ENCODE measurements around the gene EFHC1. TPM values are rescaled to one million over a fixed set of nuclear protein-coding genes. Genes with fewer than 3 reads are reported as not detected.

Gene EFHC1
- total RNA-seq, 4 donors from 2014 or later = 39.4 to 96.5 (median 41.6) TPM

- Histone ChIP-seq H3K36me3 (no peaks in the 10 kb centered on the region), H3K4me1 (peaks cover 11 to 25% of the 10 kb centered on the region in 2 donors), H3K27ac (no peak overlapping the region), H3K9me3 (no peaks in the 10 kb centered on the region), H3K4me3 (replicated peaks in 1 of 3) (no peak overlapping the region), H3K27me3 (no peaks in the 10 kb centered on the region)
- no peak for DNase-seq
- TF ChIP-seq POLR2A (IDR thresholded peaks at IDR 0.05) = no peak
- TF ChIP-seq CTCF (IDR thresholded peaks at IDR 0.05) = no peak
- intact Hi-C loops (cut with DNase I) = no loop called here
- WGBS, 2 donors = 95 to 97% methylated on average over 4 of the region's 4 CpGs
Observed at GRCh38 chr6:52526634-52527033, 106.5 kb downstream of the EFHC1 start.

GRCh38 chr6:52527436-52527835 is 107.3 kb downstream of the EFHC1 start:
- Histone ChIP-seq H3K27me3 (no peaks in the 10 kb centered on the region), H3K4me3 (replicated peaks in 1 of 3) (no peak overlapping the region), H3K9me3 (no peaks in the 10 kb centered on the region), H3K36me3 (no peaks in the 10 kb centered on the region), H3K4me1 (peaks cover 7 to 21% of the 10 kb centered on the region in 2 donors), H3K27ac (no peak overlapping the region)
- 93 to 97% methylated on average over 7 of the region's 7 CpGs for WGBS, 2 donors
- intact Hi-C loops (cut with DNase I) = no loop called here
- TF ChIP-seq POLR2A (IDR thresholded peaks at IDR 0.05) = no peak
- no peak for TF ChIP-seq CTCF (IDR thresholded peaks at IDR 0.05)
- no peak for DNase-seq

- no peak overlapping the region for H3K27ac ChIP-seq
- intact Hi-C loops (cut with DNase I) = no loop called here
- no peaks in the 10 kb centered on the region for H3K36me3 ChIP-seq
- no peaks in the 10 kb centered on the region for H3K9me3 ChIP-seq
- H3K4me3 ChIP-seq (replicated peaks in 1 of 3) = no peak overlapping the region
- WGBS, 2 donors = 82 to 99% methylated on average over 8 of the region's 8 CpGs
- no peak for TF ChIP-seq POLR2A (IDR thresholded peaks at IDR 0.05)
- no peak for TF ChIP-seq CTCF (IDR thresholded peaks at IDR 0.05)
- DNase-seq = no peak
- H3K4me1 ChIP-seq = peaks cover 7 to 14% of the 10 kb centered on the region in 2 donors
- no peaks in the 10 kb centered on the region for H3K27me3 ChIP-seq
Observed at GRCh38 chr6:52529311-52529710, 109.2 kb downstream of the EFHC1 start.

- no peak for DNase-seq
- H3K9me3 ChIP-seq = no peaks in the 10 kb centered on the region
- intact Hi-C loops (cut with DNase I) = no loop called here
- H3K27ac ChIP-seq = peak overlapping the region; percentile 54 to 62 (median 58)
- TF ChIP-seq POLR2A (IDR thresholded peaks at IDR 0.05) (no peak), CTCF (IDR thresholded peaks at IDR 0.05) (no peak)
- WGBS, 2 donors = 94 to 96% methylated on average over 10 of the region's 10 CpGs
- peaks cover 0 to 4% of the 10 kb centered on the region in 2 donors for H3K36me3 ChIP-seq
- no peak overlapping the region for H3K4me3 ChIP-seq (replicated peaks in 1 of 3)
- no peaks in the 10 kb centered on the region for H3K27me3 ChIP-seq
- H3K4me1 ChIP-seq = peaks cover 7 to 14% of the 10 kb centered on the region in 2 donors
Observed at GRCh38 chr6:52530351-52530750, 110.2 kb downstream of the EFHC1 start.

GRCh38 chr6:52531396-52531795 is 111.3 kb downstream of the EFHC1 start:
- H3K27ac ChIP-seq = peak overlapping the region; percentile 54 to 92 (median 60)

More at GRCh38 chr6:52531396-52531795, 111.3 kb downstream of the EFHC1 start:
- Histone ChIP-seq H3K4me1 (peaks cover 7 to 14% of the 10 kb centered on the region in 2 donors), H3K4me3 (replicated peaks in 1 of 3) (no peak overlapping the region), H3K9me3 (no peaks in the 10 kb centered on the region), H3K27me3 (no peaks in the 10 kb centered on the region), H3K36me3 (peaks cover 0 to 4% of the 10 kb centered on the region in 2 donors)
- DNase-seq = peak; percentile 68 to 75
- no peak for TF ChIP-seq POLR2A (IDR thresholded peaks at IDR 0.05)
- TF ChIP-seq CTCF (IDR thresholded peaks at IDR 0.05) = no peak
- WGBS, 2 donors = 57 to 71% methylated on average over 4 of the region's 4 CpGs
- intact Hi-C loops (cut with DNase I) = no loop called here

Data from thyroid gland (tissue), 4 donors.